Mesenchymal stem cell (in vitro differentiated cells and primary cell): ENCODE results near the gene GGCT.

Experiments used
- DNase-seq: peaks from one replicate; pipeline ENCODE4 v3.0.0-alpha.2; 2013
- H2AFZ ChIP-seq: one replicate; pipeline ENCODE4 v1.6.1; 2013; ENCODE audit warnings: low read depth, mild to moderate bottlenecking, control low read depth, inconsistent platforms, low read length, moderate library complexity
- H2AK5ac ChIP-seq: 2 replicates; pipeline ENCODE4 v1.6.1; 2013; ENCODE audit warnings: low read length, moderate library complexity, mild to moderate bottlenecking, inconsistent platforms; ENCODE audit not compliant: severe bottlenecking
- H2BK120ac ChIP-seq: one replicate; pipeline ENCODE4 v1.6.1; 2013; ENCODE audit warnings: low read depth, mild to moderate bottlenecking, inconsistent platforms, low read length, moderate library complexity
- H2BK12ac ChIP-seq, 2 experiments: one replicate each; pipeline ENCODE4 v1.6.1; 2013; ENCODE audit warnings: inconsistent platforms in 2 of 2, low read length in 2 of 2, mild to moderate bottlenecking in 2 of 2, moderate library complexity in 2 of 2, control low read depth in 1 of 2
- H2BK15ac ChIP-seq: one replicate; pipeline ENCODE4 v1.6.1; 2013; ENCODE audit warnings: mild to moderate bottlenecking, low read depth, inconsistent platforms; ENCODE audit not compliant: poor library complexity, severe bottlenecking
- H2BK5ac ChIP-seq: 2 replicates; pipeline ENCODE4 v1.6.1; 2013; ENCODE audit warnings: low read depth, mild to moderate bottlenecking, low read length, control low read depth, inconsistent platforms; ENCODE audit not compliant: poor library complexity, severe bottlenecking
- H3K14ac ChIP-seq, 2 experiments: one replicate each; pipeline ENCODE4 v1.6.1; 2013; ENCODE audit warnings: inconsistent platforms in 2 of 2, low read length in 2 of 2, control low read depth in 1 of 2, mild to moderate bottlenecking in 1 of 2, moderate library complexity in 1 of 2
- H3K18ac ChIP-seq, 2 experiments: one replicate each; pipeline ENCODE4 v1.6.1; 2013; ENCODE audit warnings: inconsistent platforms in 2 of 2, low read length in 2 of 2, control low read depth in 1 of 2, low read depth in 1 of 2, mild to moderate bottlenecking in 1 of 2
- H3K23ac ChIP-seq, 2 experiments: one replicate each; pipeline ENCODE4 v1.6.1; 2013; ENCODE audit warnings: inconsistent platforms in 2 of 2, low read length in 2 of 2, mild to moderate bottlenecking in 2 of 2, moderate library complexity in 2 of 2, control low read depth in 1 of 2
- H3K27ac ChIP-seq: 2 replicates; pipeline ENCODE4 v1.5.1; 2013; ENCODE audit warnings: mild to moderate bottlenecking, moderate library complexity, low read length, control low read depth, inconsistent platforms; ENCODE audit not compliant: poor library complexity, severe bottlenecking
- H3K27me3 ChIP-seq, 2 experiments: 2 replicates each; pipeline versions ENCODE4 v1.6.1 to v1.7.0; 2013; ENCODE audit warnings: low read length in 2 of 2, mild to moderate bottlenecking in 2 of 2, moderate library complexity in 2 of 2, control low read depth in 1 of 2, inconsistent platforms in 1 of 2; ENCODE audit not compliant: control insufficient read depth in 1 of 2, insufficient read depth in 1 of 2
- H3K36me3 ChIP-seq, 2 experiments: 2 replicates each; pipeline versions ENCODE4 v1.6.1 to v1.7.0; 2013; ENCODE audit warnings: low read length in 2 of 2, control low read depth in 1 of 2, inconsistent platforms in 1 of 2, low read depth in 1 of 2, mild to moderate bottlenecking in 1 of 2; ENCODE audit not compliant: insufficient read depth in 2 of 2, control insufficient read depth in 1 of 2
- H3K4ac ChIP-seq, 2 experiments: one replicate each; pipeline ENCODE4 v1.6.1; 2013; ENCODE audit warnings: inconsistent platforms in 2 of 2, low read length in 2 of 2, mild to moderate bottlenecking in 2 of 2, moderate library complexity in 2 of 2, control low read depth in 1 of 2, low read depth in 1 of 2
- H3K4me1 ChIP-seq: 2 replicates; pipeline ENCODE4 v1.6.1; 2013; ENCODE audit warnings: low read depth, low read length, control low read depth; ENCODE audit not compliant: control insufficient read depth, insufficient read depth
- H3K4me2 ChIP-seq: 2 replicates; pipeline ENCODE4 v1.6.1; 2013; ENCODE audit warnings: low read length, mild to moderate bottlenecking, inconsistent platforms; ENCODE audit not compliant: poor library complexity, severe bottlenecking
- H3K4me3 ChIP-seq, 2 experiments: 2 replicates each; pipeline versions ENCODE4 v1.5.1 to v1.7.0; 2013; ENCODE audit warnings: low read length in 2 of 2, mild to moderate bottlenecking in 2 of 2, control low read depth in 1 of 2, low read depth in 1 of 2; ENCODE audit not compliant: insufficient read depth in 1 of 2
- H3K79me1 ChIP-seq: replicated peaks from 2 replicates; pipeline ENCODE4 v1.6.1; 2013; ENCODE audit warnings: mild to moderate bottlenecking, control low read depth, low read length, inconsistent platforms; ENCODE audit not compliant: poor library complexity, severe bottlenecking
- H3K9ac ChIP-seq: 2 replicates; pipeline ENCODE4 v1.7.0; 2013; ENCODE audit warnings: mild to moderate bottlenecking, low read length, moderate library complexity
- H3K9me3 ChIP-seq: 2 replicates; pipeline ENCODE4 v1.7.0; 2013; ENCODE audit warnings: mild to moderate bottlenecking, low read length; ENCODE audit not compliant: control insufficient read depth
- H4K8ac ChIP-seq: one replicate; pipeline ENCODE4 v1.6.1; 2013; ENCODE audit warnings: inconsistent platforms, mild to moderate bottlenecking, low read length, moderate library complexity
- H4K91ac ChIP-seq: one replicate; pipeline ENCODE4 v1.6.1; 2013; ENCODE audit warnings: mild to moderate bottlenecking, low read length, inconsistent platforms
- WGBS: methylation state at CpG from one replicate; pipeline ENCODE4 v1.1.7; 2013; ENCODE audit warnings: mixed read lengths; 5-methylcytosine and 5-hydroxymethylcytosine counted together

Gene GGCT

DNA sequence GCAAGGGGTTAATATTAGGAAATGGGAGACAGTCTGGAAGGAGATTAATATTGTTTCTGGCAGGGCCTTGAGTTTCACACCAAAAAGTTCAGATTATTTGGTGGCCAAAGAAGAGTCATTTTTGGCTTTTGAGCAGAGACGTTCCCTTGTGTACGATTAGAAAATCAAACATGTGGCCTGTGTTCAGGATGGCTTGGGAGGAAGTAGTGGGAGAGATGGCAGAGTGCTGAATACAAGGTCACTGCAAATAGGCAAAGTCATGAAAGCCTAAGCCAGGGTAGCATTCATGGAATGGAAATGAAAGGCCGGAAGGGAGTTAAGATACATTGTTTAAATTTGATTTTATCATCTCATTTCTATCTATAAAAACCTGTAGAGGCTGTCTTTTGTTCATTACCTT, 9.5 kb upstream of the GGCT start:
- no peaks in the 10 kb centered on the region for H3K9me3 ChIP-seq
- no peak overlapping the region for H2AK5ac ChIP-seq
- WGBS = 97% methylated on average over 2 of the region's 3 CpGs
- no peaks in the 10 kb centered on the region for H3K27me3 ChIP-seq
- H3K14ac ChIP-seq = no peak overlapping the region
- H3K23ac ChIP-seq = no peak overlapping the region
- H3K79me1 ChIP-seq = no peaks in the 10 kb centered on the region
- no peak overlapping the region for H3K4ac ChIP-seq
- no peak for DNase-seq
- no peak overlapping the region for H2BK120ac ChIP-seq
- no peak overlapping the region for H2BK5ac ChIP-seq
- H2BK12ac ChIP-seq = no peak overlapping the region
- no peaks in the 10 kb centered on the region for H3K4me1 ChIP-seq
- H2AFZ ChIP-seq = no peak overlapping the region
- no peak overlapping the region for H3K27ac ChIP-seq
- no peak overlapping the region for H2BK15ac ChIP-seq
- no peak overlapping the region for H3K4me2 ChIP-seq
- no peak overlapping the region for H4K91ac ChIP-seq
- no peak overlapping the region for H3K9ac ChIP-seq
- H3K18ac ChIP-seq = no peak overlapping the region
- peaks cover 0 to 3% of the 10 kb centered on the region in 2 experiments for H3K36me3 ChIP-seq
- no peak overlapping the region for H3K4me3 ChIP-seq
- no peak overlapping the region for H4K8ac ChIP-seq

DNA sequence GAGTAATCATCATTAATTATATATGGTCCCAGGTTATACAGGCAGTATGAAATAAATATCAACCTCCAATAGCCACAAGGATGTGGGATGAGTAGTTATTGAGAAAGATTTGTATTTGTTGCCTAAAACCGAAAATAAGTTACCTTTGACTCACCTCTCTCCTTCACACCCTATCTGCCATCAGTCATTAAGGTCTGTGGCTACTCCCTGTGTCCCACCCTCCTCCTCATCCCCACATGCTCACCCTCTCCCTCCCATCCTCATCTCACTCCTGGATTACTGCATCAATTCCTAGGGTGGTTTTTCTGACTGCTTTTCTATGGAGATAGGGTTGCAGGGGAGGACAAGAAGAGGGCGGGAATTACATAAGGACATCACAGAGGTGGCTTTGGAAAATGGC, 9.1 kb upstream of the GGCT start:
- no peak overlapping the region for H3K9ac ChIP-seq
- H3K4me3 ChIP-seq = no peak overlapping the region
- H2BK120ac ChIP-seq = no peak overlapping the region
- no peaks in the 10 kb centered on the region for H3K9me3 ChIP-seq
- no peak overlapping the region for H2BK15ac ChIP-seq
- H3K27me3 ChIP-seq = no peaks in the 10 kb centered on the region
- DNase-seq = no peak
- H3K79me1 ChIP-seq = no peaks in the 10 kb centered on the region
- H4K8ac ChIP-seq = no peak overlapping the region
- H3K14ac ChIP-seq = no peak overlapping the region
- H3K4ac ChIP-seq = no peak overlapping the region
- WGBS = 82% methylated on average over 2 of the region's 2 CpGs
- H3K18ac ChIP-seq = no peak overlapping the region
- H2BK5ac ChIP-seq = no peak overlapping the region
- no peak overlapping the region for H4K91ac ChIP-seq
- H3K27ac ChIP-seq = no peak overlapping the region
- no peak overlapping the region for H3K23ac ChIP-seq
- H3K36me3 ChIP-seq = peaks cover 0 to 3% of the 10 kb centered on the region in 2 experiments
- H3K4me1 ChIP-seq = no peaks in the 10 kb centered on the region
- no peak overlapping the region for H3K4me2 ChIP-seq
- H2BK12ac ChIP-seq = no peak overlapping the region
- no peak overlapping the region for H2AK5ac ChIP-seq
- no peak overlapping the region for H2AFZ ChIP-seq

DNA sequence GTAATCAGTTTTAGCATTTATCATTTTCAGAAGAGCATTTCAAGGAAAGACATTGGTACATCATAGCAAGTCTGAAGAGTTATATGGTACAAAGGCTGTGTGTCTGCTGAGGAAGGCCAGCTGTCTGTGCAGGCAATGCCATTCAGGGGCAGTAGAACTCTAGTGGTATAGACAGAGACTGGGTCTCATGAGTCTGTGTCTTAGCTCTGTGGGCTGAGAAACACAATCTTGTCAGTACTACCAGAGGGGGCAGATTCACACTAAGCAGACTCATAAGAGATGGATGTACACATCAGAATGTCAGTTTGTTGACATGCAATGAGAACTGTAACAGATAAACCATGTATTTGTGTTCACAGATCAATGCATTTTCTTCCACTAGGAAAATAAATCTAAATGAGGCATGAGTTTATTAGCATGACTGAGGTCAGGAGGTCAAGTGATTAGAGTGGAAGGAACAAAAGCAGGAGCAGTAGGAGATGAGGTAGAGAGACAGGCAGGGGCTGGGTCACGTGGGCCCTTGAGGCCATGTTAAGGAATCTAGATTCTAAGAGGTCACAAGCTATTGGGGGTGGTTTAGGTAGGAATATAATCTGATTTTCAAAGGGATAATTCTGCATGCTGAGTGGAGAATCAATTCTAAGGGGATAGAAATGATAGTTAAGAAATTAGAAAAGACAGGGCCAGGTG, 7.5 kb upstream of the GGCT start:
- DNase-seq = peak; percentile 3
- Histone ChIP-seq H3K4me1 (no peaks in the 10 kb centered on the region), H3K4me2 (no peak overlapping the region), H3K14ac (no peak overlapping the region), H4K91ac (no peak overlapping the region), H2BK15ac (no peak overlapping the region), H3K18ac (no peak overlapping the region), H2BK120ac (no peak overlapping the region), H4K8ac (no peak overlapping the region), H3K4ac (no peak overlapping the region), H3K4me3 (no peak overlapping the region), H3K79me1 (no peaks in the 10 kb centered on the region), H3K27ac (no peak overlapping the region), H2AFZ (no peak overlapping the region), H3K23ac (no peak overlapping the region), H3K9me3 (no peaks in the 10 kb centered on the region), H2BK5ac (no peak overlapping the region), H2AK5ac (no peak overlapping the region), H3K27me3 (no peaks in the 10 kb centered on the region), H3K9ac (no peak overlapping the region), H2BK12ac (no peak overlapping the region), H3K36me3 (no peaks in the 10 kb centered on the region)
- 56% methylated on average over 1 of the region's 1 CpG for WGBS

DNA sequence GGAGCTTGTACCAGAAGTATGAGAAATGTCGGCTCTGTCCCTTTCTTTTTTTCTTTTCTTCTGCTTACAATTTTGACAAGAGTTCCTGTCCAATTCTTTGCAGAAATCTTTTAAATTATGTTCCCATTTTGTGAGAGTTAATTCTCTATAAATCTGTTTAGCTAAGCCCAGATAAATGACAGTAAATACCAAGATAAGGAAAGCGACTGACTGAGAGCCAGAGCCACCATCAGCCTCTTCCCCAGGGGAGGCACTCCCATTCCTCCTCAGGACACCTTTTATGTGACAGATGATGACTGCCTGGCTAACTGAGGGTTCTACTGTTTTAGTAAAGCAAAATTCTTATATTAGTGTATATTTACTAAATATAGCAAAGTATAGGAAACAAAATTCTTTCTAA, 6.9 kb upstream of the GGCT start:
- Histone ChIP-seq H3K27ac (no peak overlapping the region), H3K27me3 (no peaks in the 10 kb centered on the region), H2BK12ac (no peak overlapping the region), H4K8ac (no peak overlapping the region), H2BK5ac (no peak overlapping the region), H3K4me2 (no peak overlapping the region), H3K23ac (no peak overlapping the region), H3K79me1 (no peaks in the 10 kb centered on the region), H3K4me1 (no peaks in the 10 kb centered on the region), H2AK5ac (no peak overlapping the region), H3K4me3 (no peak overlapping the region), H2BK15ac (no peak overlapping the region), H2AFZ (no peak overlapping the region), H4K91ac (no peak overlapping the region), H3K4ac (no peak overlapping the region), H3K9ac (no peak overlapping the region), H3K9me3 (no peaks in the 10 kb centered on the region), H2BK120ac (no peak overlapping the region), H3K18ac (no peak overlapping the region), H3K14ac (no peak overlapping the region), H3K36me3 (no peaks in the 10 kb centered on the region)
- no CpG with 5 or more reads among the region's 2 CpGs for WGBS
- DNase-seq = no peak
